ENCODE results near the gene POLR1E.

- TF ChIP-seq POLR2AphosphoS5 (IDR thresholded peaks at IDR 0.05; ENCODE audit: low read depth, low read length) (no peak), SPI1 (IDR thresholded peaks at IDR 0.05; ENCODE audit: low read depth, low read length) (no peak), POLR2A (IDR thresholded peaks at IDR 0.05; ENCODE audit: low read depth, low read length) (no peak)
Observed at GRCh38 chr9:37453827-37454226, 31.9 kb upstream of the POLR1E start.

Data from GM12891 (cell line).